ENCODE measurements around the gene KIF21B.

Gene KIF21B

GRCh38 chr1:200958597-200958996 lies 64.9 kb downstream of the KIF21B start:
- no peaks in the 10 kb centered on the region for H3K36me3 ChIP-seq
- TF ChIP-seq, protein P1, sequence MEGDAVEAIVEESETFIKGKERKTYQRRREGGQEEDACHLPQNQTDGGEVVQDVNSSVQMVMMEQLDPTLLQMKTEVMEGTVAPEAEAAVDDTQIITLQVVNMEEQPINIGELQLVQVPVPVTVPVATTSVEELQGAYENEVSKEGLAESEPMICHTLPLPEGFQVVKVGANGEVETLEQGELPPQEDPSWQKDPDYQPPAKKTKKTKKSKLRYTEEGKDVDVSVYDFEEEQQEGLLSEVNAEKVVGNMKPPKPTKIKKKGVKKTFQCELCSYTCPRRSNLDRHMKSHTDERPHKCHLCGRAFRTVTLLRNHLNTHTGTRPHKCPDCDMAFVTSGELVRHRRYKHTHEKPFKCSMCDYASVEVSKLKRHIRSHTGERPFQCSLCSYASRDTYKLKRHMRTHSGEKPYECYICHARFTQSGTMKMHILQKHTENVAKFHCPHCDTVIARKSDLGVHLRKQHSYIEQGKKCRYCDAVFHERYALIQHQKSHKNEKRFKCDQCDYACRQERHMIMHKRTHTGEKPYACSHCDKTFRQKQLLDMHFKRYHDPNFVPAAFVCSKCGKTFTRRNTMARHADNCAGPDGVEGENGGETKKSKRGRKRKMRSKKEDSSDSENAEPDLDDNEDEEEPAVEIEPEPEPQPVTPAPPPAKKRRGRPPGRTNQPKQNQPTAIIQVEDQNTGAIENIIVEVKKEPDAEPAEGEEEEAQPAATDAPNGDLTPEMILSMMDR (IDR thresholded peaks at IDR 0.05), result no peak
- no peak overlapping the region for H3K27ac ChIP-seq
- no peaks in the 10 kb centered on the region for H3K9me3 ChIP-seq
- H3K4me1 ChIP-seq (ENCODE audit: control insufficient read depth in 1 of 2, insufficient read depth in 1 of 2, low read depth in 1 of 2, low read length in 1 of 2), result no peaks in the 10 kb centered on the region
- H3K4me3 ChIP-seq (ENCODE audit: low read depth in 1 of 2, low read length in 1 of 2), result no peak overlapping the region
- H3K27me3 ChIP-seq, result no peaks in the 10 kb centered on the region

- Histone ChIP-seq H3K4me3 (ENCODE audit: low read depth in 1 of 2, low read length in 1 of 2) (no peak overlapping the region), H3K27me3 (no peaks in the 10 kb centered on the region), H3K9me3 (no peaks in the 10 kb centered on the region), H3K36me3 (no peaks in the 10 kb centered on the region), H3K27ac (no peak overlapping the region), H3K4me1 (ENCODE audit: control insufficient read depth in 1 of 2, insufficient read depth in 1 of 2, low read depth in 1 of 2, low read length in 1 of 2) (no peaks in the 10 kb centered on the region)
- TF ChIP-seq, protein P1 (IDR thresholded peaks at IDR 0.05), result no peak
Observed at GRCh38 chr1:200954434-200954833, 69.1 kb downstream of the KIF21B start.

- H3K36me3 ChIP-seq, result no peaks in the 10 kb centered on the region
- H3K27me3 ChIP-seq, result no peaks in the 10 kb centered on the region
- no peaks in the 10 kb centered on the region for H3K9me3 ChIP-seq
- H3K4me1 ChIP-seq (ENCODE audit: control insufficient read depth in 1 of 2, insufficient read depth in 1 of 2, low read depth in 1 of 2, low read length in 1 of 2), result no peaks in the 10 kb centered on the region
- H3K4me3 ChIP-seq (ENCODE audit: low read depth in 1 of 2, low read length in 1 of 2), result no peak overlapping the region
- TF ChIP-seq, protein P1 (IDR thresholded peaks at IDR 0.05), result no peak
- no peak overlapping the region for H3K27ac ChIP-seq
Observed at GRCh38 chr1:200951016-200951415, 72.5 kb downstream of the KIF21B start.

DNA sequence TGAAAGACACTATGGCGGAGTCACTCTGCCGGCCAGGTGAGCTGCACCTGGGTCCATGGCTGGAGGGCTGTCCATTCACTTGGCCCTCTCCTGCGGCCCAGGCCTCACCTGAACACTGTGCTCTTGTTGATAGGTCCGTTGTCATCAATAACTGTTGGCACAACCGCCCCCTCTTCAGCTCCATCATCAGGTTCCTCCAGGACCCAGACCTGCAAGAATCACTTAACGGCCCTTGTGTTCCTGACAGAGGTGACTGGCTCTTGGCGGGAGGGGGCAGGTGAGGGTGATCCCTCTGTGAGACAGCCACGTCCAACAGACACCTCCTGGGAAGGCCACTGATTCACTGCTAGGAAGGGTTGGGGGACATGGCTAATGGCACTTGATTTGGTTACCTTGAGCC lies 73.9 kb downstream of the KIF21B start:
- no peak overlapping the region for H3K27ac ChIP-seq
- no peaks in the 10 kb centered on the region for H3K36me3 ChIP-seq
- no peaks in the 10 kb centered on the region for H3K27me3 ChIP-seq
- no peak overlapping the region for H3K4me3 ChIP-seq (ENCODE audit: low read depth in 1 of 2, low read length in 1 of 2)
- H3K4me1 ChIP-seq (ENCODE audit: control insufficient read depth in 1 of 2, insufficient read depth in 1 of 2, low read depth in 1 of 2, low read length in 1 of 2), result no peaks in the 10 kb centered on the region
- TF ChIP-seq, protein P1 (IDR thresholded peaks at IDR 0.05), result no peak
- no peaks in the 10 kb centered on the region for H3K9me3 ChIP-seq

- no peak overlapping the region for H3K4me3 ChIP-seq (ENCODE audit: low read depth in 1 of 2, low read length in 1 of 2)
- no peaks in the 10 kb centered on the region for H3K4me1 ChIP-seq (ENCODE audit: control insufficient read depth in 1 of 2, insufficient read depth in 1 of 2, low read depth in 1 of 2, low read length in 1 of 2)
- no peaks in the 10 kb centered on the region for H3K36me3 ChIP-seq
- no peaks in the 10 kb centered on the region for H3K9me3 ChIP-seq
- TF ChIP-seq, protein P1 (IDR thresholded peaks at IDR 0.05), result no peak
- H3K27ac ChIP-seq, result no peak overlapping the region
- no peaks in the 10 kb centered on the region for H3K27me3 ChIP-seq
Observed at GRCh38 chr1:200947059-200947566, 76.4 kb downstream of the KIF21B start.

DNA sequence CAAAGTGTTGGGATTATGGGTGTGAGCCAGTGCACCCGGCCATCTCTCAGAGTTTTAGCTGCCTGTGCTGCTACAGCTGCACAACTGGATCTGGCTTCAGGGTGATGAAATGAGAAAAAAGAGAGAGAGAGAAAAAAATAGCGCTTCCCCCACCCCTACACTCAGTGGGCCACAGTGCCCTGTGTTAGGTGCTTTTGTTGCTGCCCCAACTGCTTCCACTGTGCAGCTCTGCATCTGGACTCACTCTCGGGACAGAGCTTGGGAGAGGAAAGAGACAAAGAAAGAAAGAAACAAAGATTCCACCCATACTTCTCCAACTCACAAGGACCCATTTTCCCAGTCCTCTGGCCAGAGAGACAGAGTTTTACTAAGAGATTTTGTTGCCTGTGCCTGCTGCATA lies 78.4 kb downstream of the KIF21B start:
- Histone ChIP-seq H3K4me3 (ENCODE audit: low read depth in 1 of 2, low read length in 1 of 2) (no peak overlapping the region), H3K36me3 (no peaks in the 10 kb centered on the region), H3K27ac (no peak overlapping the region), H3K27me3 (no peaks in the 10 kb centered on the region), H3K4me1 (ENCODE audit: control insufficient read depth in 1 of 2, insufficient read depth in 1 of 2, low read depth in 1 of 2, low read length in 1 of 2) (no peaks in the 10 kb centered on the region), H3K9me3 (no peaks in the 10 kb centered on the region)
- TF ChIP-seq, protein P1 (IDR thresholded peaks at IDR 0.05), result no peak
